HK-2 (cell line): ENCODE data around the gene ATP1B1.

Experiments
- DNase-seq: peaks from one replicate; pipeline ENCODE4 v3.0.0-alpha.2; 2018; ENCODE audit not compliant: unreplicated experiment

The ATP1B1 gene

GRCh38 chr1:169106095-169106920, at the start of gene ATP1B1:
TSS of gene ATP1B1 (plus strand) at chr1:169106690. CDS start at chr1:169106830, 140 bp downstream.
- DNase-seq, result peak; percentile 90

DNA sequence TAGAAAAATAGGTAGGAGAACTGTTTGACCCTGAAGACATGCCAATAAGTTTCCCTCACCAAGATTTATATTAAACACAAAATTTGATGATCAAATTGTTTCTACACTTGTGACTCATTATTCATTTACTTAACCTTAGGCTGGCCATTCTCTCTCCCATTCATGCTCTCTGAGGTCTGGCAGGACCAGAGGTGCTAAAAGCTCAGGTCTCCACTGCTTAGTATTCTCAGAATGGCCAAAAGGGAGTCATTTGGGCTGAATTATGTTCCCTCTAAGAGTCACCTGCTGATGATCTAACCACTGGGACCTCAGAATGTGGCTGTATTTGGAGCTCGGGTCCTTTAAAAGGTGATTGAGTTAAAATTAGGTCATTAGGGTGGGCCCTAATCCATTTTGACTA, 47.1 kb upstream of the ATP1B1 start:
- DNase-seq, result no peak

- DNase-seq, result no peak
Observed at GRCh38 chr1:169060043-169060722, 46.3 kb upstream of the ATP1B1 start.

DNA sequence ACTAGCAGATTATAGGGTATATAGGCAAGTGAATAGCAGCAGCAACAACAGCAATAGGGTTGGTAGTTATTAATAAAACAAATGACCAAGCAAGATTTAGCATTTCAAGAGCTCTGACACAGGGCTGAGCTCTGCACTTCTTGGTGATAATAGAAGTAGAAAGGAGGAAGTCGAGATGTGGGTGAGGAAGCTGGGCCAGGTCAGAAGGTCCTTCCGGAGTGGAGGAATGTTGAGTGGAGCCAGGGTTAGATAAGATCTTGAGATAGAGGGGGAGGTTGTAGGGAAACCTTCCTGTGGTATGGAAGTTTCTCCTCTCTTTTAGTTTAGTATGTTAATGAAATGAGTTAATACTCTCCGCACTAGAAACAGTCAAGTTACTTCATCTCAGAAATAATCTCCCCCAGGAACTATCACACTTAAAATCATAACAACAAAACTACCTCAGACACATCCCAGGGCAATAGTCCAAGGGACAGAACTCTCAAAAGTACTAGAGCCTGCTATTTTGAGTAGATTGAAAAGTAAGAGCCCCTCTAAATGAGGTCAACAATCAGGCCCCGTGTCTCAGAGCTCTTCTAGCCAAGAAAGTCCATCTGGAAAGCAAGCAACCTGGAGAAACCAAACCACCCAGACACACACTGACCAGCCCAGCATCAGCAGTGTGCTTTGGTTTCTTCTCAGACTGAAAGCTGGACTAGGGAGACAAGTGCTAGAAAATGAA, 45.4 kb upstream of the ATP1B1 start:
- no peak for DNase-seq

DNA sequence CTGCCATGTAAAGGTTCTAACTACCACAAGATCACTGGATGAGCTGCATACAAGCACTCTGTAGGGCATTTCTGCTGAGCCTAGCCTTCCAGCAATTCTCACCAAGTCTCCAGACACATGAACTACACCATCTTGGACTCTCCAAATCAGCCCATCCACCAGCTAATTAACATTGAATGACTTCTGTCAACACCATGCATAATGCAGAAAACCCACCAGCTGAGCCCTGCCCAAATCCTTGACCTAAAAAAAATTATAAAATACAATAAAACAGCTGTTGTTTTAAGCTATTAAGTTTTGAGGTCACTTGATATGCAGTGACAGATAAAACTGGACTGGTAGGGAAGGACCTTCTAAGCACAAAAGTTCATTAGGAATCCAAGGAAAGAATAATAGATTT, 44.3 kb upstream of the ATP1B1 start:
- DNase-seq, result no peak

GRCh38 chr1:169064103-169064502, 42.4 kb upstream of the ATP1B1 start:
- DNase-seq, result no peak

DNA sequence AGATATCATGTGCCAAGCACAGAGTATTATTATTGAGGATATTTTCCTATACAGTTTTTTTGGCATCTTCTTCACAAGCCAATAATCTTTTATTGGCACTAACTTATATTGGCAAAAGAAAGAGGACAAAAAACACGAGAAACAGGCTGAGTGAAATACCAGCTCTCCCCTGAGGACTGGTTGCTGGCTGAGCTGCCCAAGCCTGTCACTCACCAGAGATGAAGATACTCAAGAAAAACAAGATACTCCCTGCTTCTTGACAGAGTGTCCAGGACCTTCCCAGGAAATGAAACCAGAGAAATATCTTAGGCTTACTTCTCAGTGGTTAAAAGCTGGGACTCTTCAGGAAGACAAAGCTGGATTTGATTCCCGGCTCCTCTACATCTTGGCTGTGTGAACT, 35.9 kb upstream of the ATP1B1 start:
- no peak for DNase-seq

GRCh38 chr1:169070958-169071357, 35.5 kb upstream of the ATP1B1 start:
- no peak for DNase-seq

GRCh38 chr1:169072945-169073725, 33.4 kb upstream of the ATP1B1 start:
- no peak for DNase-seq

DNA sequence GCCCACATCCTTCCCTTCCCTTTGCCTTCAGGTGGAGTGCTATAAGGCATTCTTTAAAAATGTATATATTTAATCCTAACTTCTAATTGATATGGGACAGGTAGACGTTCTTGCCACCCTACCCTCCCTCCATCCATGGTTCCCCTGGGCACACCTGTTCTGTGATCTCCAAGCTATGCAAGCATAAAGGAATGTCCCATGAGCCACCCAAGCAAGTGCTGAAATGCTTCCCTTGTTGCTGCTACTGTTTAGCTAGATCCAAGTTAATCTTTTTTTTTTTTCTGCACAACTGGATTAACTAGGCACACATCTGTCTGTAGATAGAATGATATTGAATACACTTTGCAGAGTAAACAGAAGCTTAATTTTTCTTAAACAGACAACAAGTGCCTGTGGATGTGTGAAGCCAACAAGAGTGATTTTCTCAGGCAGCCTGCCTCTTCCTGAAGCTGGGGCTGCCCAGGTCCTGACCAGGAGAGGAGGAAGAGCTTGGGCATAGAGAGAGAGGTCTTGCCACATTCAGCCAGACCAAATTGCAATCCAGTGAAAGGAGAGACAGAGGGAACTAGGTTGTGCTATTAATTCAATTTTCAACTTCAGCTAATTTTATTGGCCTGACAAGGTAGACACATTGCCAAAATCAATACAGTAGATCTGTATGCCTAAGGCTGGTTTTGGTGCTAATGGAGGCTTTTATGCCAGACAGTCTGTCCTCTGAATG, 28.2 kb upstream of the ATP1B1 start:
- DNase-seq, result no peak

DNA sequence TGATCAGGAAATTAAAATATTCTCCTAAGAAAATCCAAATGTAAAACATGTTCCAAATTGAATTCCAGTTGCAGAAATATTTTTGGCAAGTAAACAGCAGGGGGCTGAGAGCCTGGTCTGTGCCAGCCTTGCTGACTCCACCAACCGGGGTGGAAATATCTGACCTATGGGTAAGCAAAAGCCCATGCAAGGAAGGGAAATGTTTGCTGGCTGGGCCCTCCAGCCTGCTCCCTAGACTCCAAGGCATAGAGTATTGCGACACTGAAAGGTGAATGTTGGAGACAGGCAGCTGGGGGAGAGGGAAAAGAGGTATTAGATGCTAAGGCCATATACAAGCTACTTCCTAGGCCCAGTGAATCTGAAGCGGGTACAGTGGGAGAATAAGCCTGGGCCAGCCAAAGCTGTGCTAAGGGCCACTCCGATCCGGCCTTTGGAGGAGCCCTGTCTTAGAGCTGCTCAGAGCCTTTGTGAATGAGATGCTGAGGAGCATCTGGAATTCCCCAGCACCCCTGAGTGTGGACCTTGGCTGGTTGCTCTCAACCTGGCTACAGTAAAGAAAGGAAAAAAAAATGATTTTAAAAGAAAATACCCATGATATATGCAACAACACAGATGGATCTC, 24.9 kb upstream of the ATP1B1 start:
- DNase-seq, result no peak

GRCh38 chr1:169085911-169086310, 20.6 kb upstream of the ATP1B1 start:
- DNase-seq, result no peak

DNA sequence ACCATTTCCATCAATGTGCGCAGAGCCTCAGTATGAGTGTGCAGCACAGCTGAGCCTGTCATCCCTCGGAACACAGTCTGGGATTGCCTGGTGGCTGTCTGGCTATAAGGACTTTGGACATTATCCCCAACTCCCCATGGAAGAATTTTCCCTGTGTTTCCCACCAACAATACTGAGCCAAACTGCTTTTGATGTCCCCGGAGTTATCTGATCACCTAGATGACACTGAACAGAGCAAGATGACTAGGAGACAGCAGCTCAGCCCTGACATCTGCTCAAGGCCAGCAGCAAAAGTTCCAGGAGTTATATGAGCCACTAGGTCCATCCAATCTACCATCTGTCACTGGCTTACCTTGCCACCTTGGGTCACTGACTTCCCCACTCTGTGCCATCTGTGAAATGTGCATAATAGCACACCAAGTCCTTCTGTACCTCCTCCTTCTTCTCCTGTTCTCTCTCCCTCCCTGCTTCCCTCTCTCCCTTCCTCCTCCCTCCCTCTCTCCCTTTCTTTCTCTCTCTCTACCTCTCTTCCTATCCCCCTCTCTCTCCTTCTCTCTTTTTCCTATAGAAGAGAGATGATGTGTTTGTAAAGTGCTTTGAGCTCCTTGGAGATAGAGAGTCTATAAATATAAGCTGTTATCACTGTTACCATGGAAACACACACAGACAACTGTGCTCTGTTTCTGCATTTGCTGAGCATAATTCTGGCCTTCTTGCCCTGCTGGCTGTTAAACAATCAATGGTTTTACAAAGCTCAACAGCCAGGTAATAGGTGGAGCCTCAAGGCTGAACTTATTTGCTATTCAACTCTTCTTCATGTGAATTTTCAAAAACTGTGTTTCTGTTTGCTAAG, 19.7 kb upstream of the ATP1B1 start:
- DNase-seq, result no peak

DNA sequence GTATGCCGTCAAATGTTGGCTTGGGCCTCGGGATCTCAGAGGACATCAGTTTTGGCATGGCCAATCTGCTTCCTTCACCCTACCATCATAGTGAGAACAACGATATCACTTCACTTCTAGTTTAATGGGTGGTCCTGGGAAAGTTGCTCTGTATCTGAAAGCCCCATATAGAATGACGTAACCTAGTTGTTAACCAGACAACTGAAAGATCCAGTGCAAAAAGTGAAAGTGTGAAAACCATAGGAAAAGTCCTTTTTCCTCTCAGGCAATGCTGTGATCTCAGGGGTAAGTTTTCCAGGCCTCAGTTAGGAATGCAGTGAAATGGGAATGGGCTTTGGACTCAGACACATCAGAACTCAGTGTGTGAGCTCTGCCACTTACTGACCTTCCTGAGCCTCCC, 18.6 kb upstream of the ATP1B1 start:
- no peak for DNase-seq

GRCh38 chr1:169089776-169090175, 16.7 kb upstream of the ATP1B1 start:
- no peak for DNase-seq

- no peak for DNase-seq
Observed at GRCh38 chr1:169090308-169090899, 16.1 kb upstream of the ATP1B1 start.

- DNase-seq, result no peak
Observed at GRCh38 chr1:169090900-169091311, 15.6 kb upstream of the ATP1B1 start.

DNA sequence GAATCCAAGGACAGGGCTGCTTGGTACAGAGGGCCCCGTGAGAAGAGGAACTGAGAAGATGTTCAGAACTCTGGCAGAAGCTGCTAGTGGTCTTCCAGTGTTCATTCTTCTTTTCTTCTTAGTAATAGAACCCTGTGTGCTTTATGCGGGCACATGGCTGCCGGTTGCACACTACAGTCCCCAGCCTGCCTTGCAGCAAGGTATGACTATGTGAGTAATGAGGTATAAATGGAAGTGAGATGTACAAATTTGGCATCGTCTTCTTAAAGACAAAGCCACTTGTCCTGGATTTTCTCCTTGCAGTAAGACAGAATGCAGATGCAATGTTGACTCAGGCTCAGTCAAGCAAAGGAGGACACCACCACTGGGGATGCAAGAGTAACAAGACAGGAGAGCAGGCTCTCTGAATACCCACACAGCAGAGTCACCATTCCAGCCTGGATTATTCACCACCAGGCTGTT, 15.0 kb upstream of the ATP1B1 start:
- DNase-seq, result no peak

DNA sequence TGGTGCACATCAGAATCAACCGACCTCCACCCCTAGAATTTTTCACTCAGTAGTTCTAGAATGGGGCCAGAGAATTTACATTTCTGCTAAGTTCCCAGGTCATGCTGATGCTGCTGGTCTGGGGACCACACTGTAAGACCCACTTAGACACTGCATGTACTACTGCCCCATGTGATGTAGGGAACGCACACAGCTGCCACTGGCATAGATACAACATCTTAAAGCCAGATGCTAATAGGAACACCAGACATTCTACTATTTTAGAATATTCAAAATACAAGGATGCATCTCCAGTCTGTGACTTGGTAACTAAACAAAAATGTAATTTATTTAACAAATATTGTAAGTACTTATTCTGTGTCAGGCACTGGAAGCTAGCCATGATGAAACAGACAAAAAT, 14.1 kb upstream of the ATP1B1 start:
- DNase-seq, result no peak
